ENCODE data around the gene KCNJ10. TPM values are rescaled to one million over a fixed set of nuclear protein-coding genes. Genes with fewer than 3 reads are reported as not detected.
A peak's percentile ranks its signal among the peaks of the same experiment; 100 is the strongest.
"Not testable (repeated sequence)": the region's sequence is repeated elsewhere in the genome, so short reads cannot be mapped to it uniquely, and the experiment has no call there.

KCNJ10 gene
- total RNA-seq, 1 experiment from 2014 or later = not detected

DNA sequence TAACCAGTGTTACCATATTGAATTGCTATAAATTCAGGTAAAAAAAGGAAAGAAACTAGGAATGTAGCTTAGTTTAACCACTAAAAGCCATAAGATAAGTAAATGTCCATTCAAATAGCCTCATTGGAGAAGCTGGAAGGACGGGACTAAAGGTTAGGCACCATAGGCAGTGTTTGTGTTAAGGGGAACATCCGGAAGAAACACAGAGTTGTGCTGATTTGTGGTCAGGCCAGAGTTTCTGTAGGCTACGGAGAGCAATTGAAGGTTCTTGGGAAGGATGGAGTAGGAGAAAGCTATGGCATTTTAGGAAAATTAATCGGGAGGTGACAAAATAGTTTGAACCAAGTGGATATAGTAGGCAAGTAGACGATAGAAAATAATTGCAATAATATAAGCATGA is 1.3 kb upstream of the KCNJ10 start:
- in situ Hi-C loops (cut with HindIII; ENCODE audit: low pct_unique_long_range_greater_than_20kb, low sequenced_read_pairs) = no loop called here

GRCh38 chr1:160070243-160071163 is 543 bp upstream of the KCNJ10 start:
- in situ Hi-C loops (cut with HindIII; ENCODE audit: low pct_unique_long_range_greater_than_20kb, low sequenced_read_pairs) = no loop called here
- DNase-seq (ENCODE audit: low read depth) = peak; percentile 55

More for the DNA sequence above, 1.3 kb upstream of the KCNJ10 start:
- DNase-seq (ENCODE audit: low read depth) = no peak

DNA sequence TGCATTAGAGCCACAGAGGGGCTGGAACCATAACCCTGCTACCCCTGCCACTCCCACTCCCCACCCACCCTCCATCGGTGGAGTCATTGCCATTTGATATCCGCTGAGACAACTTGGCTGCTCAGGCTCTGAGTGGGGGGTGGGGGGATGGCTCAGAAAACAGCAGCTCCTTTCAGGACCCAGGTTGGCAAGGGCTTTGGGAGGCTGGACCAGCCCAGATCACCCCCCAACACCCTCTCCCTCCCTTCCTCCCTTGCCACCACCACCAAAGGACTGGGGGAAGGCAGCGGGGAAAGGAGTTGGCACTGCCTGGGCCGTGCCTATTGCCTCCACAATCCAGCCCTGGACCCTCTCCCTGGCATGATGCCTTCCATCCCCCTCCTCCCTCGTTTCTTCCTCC is 1.7 kb downstream of the KCNJ10 start:
- in situ Hi-C loops (cut with HindIII; ENCODE audit: low pct_unique_long_range_greater_than_20kb, low sequenced_read_pairs) = no loop called here
- no peak for DNase-seq (ENCODE audit: low read depth)

- DNase-seq (ENCODE audit: low read depth) = no peak
- in situ Hi-C loops (cut with HindIII; ENCODE audit: low pct_unique_long_range_greater_than_20kb, low sequenced_read_pairs) = no loop called here
Observed at GRCh38 chr1:160066829-160067745, 2.9 kb downstream of the KCNJ10 start.

DNA sequence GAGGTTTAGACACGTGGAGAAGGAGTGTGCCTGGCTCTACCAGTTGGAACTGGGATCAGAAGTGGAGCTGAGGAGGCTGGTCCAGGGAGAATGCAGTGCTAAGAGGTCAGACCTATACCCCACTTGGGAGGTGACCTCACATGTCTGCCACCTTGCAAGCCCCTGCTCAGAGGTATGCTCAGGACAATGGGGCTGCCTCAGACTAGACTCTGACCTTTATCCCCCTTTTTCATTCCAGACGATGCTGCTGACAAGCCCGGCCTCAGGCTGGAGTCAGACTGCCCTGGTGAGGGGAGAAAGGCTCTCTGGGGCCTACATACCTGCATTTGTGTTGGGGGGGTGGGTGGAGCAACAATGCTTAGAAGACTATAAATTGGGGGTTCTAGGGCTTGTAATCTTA is 5.2 kb downstream of the KCNJ10 start:
- DNase-seq (ENCODE audit: low read depth) = no peak
- in situ Hi-C loops (cut with HindIII; ENCODE audit: low pct_unique_long_range_greater_than_20kb, low sequenced_read_pairs) = no loop called here

DNA sequence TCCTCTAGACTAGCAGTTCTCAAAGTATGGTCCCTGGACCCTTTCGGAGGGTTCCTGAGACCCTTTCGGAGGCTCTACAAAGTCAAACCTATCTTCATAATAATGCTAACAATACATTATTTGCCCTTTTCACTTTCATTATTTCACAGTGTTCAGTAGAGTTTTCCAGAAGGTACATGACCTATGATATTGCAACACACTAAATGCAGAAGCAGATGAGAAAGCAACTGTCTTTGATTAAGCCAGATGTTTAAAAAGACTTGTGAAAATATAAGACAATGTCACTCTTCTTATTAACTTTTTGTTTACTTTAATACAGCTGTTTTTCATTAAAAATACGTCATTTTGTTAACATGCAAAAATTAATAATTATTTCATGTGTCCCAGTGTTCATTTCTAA is 5.8 kb downstream of the KCNJ10 start:
- in situ Hi-C loops (cut with HindIII; ENCODE audit: low pct_unique_long_range_greater_than_20kb, low sequenced_read_pairs) = no loop called here
- no peak for DNase-seq (ENCODE audit: low read depth)

DNA sequence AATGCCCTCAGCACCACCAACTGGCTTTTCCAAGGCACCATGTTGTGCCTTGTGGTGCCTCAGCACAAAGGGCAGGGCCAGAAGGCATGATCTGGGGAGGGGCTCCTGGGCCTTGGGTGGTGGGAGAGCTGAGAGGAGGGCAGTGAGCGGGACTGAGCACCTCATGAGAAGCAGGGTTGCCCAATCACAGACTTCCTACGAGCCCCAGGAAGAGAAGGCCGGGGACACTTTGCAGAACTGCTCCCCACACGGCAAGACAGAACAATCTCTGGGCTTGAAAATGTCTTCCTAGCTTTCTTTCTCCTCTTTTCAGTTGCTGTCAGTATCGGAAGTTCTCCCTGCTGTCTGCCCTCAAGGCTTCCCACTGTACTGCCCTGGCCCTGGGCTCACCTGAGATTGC is 6.8 kb downstream of the KCNJ10 start:
- in situ Hi-C loops (cut with HindIII; ENCODE audit: low pct_unique_long_range_greater_than_20kb, low sequenced_read_pairs) = no loop called here
- DNase-seq (ENCODE audit: low read depth) = no peak

GRCh38 chr1:160062230-160062532 is 7.8 kb downstream of the KCNJ10 start:
- no peak for DNase-seq (ENCODE audit: low read depth)
- in situ Hi-C loops (cut with HindIII; ENCODE audit: low pct_unique_long_range_greater_than_20kb, low sequenced_read_pairs) = no loop called here

DNA sequence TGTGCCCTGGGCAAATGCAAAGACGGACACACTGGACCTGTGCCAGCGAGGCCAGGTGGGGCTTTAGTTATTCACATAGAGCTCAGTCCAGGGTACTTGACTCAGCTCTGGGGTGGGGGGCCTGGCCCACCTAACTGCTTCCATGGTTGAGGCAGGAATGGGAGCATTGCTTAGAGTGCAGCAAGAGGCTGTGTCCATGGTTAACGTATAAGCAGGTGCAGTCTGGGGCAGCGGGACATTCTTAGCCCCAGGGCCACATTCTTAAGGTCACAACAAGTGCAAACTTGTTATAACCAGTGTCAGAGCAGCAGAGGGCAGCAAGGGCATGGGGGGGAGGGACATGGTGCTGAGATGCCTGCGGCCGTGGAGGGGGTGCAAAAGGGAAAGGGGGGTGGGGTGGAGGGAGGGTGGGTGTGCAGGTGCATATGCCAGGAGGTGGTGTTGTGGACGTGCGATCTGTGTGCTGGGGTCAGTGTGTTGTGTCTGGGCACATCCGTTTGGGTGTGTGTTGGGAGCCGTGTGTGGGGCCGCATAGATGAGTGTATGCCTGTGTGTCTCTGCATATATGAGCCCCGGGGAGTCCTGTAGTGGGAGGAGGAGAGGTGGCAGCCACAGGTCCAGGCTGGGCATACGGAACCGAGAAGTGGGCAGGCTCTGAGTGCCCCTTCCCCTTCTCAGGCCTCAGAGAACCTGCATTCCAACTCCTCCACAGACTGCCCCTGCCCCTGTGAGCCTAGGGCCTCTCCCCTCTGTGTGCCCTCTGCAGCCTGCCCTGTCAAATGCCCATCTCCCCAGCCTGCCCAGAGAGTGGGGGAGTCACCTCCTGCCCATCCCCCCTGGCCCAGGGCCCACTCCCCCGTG is 8.4 kb downstream of the KCNJ10 start:
- DNase-seq (ENCODE audit: low read depth) = no peak
- in situ Hi-C loops (cut with HindIII; ENCODE audit: low pct_unique_long_range_greater_than_20kb, low sequenced_read_pairs) = no loop called here

DNA sequence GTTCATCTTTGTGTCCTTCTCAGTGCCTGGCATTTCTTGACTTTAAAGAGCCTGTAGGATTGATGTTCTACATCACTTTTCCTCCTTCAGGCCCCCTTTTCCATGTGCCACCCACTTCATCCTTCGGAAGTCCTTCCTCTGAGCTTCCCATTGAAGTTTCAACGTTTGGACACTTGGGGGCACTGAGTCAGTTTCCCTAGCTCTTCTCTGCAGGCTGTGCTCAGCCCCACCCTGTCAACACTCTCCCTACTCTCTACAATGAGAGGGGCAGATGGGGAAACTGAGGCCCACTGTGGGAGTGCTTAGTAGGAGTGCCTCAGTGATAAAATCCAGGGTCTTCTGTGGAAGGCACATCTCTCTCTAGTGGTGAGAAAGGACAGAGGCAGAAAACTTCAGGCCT is 11.9 kb downstream of the KCNJ10 start:
- in situ Hi-C loops (cut with HindIII; ENCODE audit: low pct_unique_long_range_greater_than_20kb, low sequenced_read_pairs) = no loop called here
- DNase-seq (ENCODE audit: low read depth) = no peak

- in situ Hi-C loops (cut with HindIII; ENCODE audit: low pct_unique_long_range_greater_than_20kb, low sequenced_read_pairs) = no loop called here
- DNase-seq (ENCODE audit: low read depth) = no peak
Observed at GRCh38 chr1:160056648-160057169, 13.3 kb downstream of the KCNJ10 start.

DNA sequence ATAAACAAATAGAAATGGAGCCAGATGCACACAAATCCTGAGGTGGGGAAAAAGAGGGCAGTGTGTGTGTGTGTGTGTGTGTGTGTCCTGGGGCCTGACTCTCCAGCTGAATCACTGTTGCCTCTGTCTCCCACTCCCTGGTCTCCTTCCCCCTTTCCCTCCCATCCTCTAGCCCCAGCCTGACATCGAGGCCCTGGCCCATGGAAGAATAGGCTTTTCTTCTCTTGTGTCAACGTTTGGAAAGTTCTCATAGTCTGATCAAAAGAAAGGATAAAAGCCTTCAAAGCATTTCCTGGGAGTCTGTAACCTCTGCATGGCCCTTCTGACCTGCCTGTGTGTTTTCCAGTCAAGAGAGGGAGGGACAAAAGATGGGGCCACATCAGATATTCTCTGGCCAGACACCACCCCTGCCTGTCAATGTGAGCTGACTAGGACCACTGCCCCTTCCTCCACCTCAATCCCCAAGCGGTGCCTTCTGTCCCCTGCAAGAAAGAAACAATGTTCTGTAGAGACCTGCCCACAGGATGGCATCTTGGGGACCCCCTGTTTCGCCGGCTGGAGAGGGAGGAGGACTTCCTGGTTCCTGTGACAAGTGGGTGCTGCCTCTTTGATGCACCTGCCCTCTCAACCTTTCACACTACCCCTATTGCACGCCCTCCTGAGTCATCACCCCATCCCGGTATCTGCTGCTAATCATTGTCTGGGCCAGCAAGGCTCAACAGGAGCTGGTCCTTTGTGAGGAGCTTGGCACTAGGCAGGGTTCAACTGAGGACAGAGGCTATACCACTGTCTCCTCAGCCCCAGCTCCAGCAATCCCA is 16.2 kb downstream of the KCNJ10 start:
- in situ Hi-C loops (cut with HindIII; ENCODE audit: low pct_unique_long_range_greater_than_20kb, low sequenced_read_pairs) = no loop called here
- DNase-seq (ENCODE audit: low read depth) = no peak

DNA sequence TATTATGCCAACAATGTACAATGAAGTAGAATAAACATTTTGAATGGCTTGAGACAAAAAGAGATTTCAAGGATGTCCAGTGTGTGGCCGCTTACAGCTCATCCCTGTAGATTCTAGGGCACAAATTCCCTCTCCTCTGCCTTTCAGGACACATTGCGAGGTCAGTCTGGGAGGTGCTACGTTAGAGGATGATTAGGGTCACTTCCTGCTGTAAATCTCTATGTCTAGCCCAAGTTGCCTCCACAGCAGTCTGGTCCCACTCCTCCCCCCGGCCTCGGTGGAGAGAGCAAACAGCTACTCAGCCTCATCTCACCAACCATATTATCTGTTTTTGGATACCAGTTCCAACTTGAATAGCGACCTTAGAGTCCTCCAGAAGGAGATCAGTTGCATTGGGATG is 17.0 kb downstream of the KCNJ10 start:
- in situ Hi-C loops (cut with HindIII; ENCODE audit: low pct_unique_long_range_greater_than_20kb, low sequenced_read_pairs) = no loop called here

GRCh38 chr1:160050619-160051018 is 19.3 kb downstream of the KCNJ10 start:
- in situ Hi-C loops (cut with HindIII; ENCODE audit: low pct_unique_long_range_greater_than_20kb, low sequenced_read_pairs) = no loop called here
- DNase-seq (ENCODE audit: low read depth) = no peak

More for the DNA sequence above, 17.0 kb downstream of the KCNJ10 start:
- no peak for DNase-seq (ENCODE audit: low read depth)

DNA sequence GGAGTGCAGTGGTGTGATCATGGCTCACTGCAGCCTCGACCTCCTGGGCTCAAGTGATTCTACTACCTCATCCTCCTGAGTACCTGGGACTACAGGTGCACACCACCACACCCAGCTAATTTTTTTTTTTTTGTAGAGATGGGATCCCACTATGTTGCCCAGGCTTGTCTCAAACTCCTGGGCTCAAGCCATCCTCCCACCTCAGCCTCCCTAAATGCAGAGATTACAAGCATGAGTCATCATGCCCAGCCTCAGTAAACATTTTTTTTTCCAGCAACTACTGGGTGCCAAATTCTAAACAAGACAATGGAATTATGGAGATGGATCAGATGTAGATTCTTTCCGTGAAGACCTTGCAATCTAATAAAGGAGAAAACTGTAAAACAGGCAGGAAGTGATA is 19.8 kb downstream of the KCNJ10 start:
- DNase-seq (ENCODE audit: low read depth); in situ Hi-C loops (cut with HindIII; ENCODE audit: low pct_unique_long_range_greater_than_20kb, low sequenced_read_pairs): not testable (repeated sequence)

DNA sequence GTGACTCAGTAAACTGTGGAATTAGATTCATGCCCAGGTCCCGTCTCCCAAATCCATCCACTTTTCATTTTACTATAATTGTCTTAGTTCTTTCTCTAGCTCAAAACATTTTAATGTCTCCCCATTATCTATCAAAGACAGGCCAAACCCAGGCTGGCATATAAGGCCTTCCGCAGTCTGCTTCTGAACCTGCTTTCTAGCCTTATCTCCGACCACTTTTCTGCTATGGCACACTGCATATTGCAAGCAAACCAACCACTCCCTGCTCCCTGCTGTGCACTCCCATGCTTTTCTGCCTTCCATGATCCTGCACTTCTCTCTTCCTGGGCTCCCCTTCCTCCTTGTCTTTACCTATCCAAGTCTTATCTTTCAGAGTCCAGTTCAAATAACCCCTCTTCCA is 20.9 kb downstream of the KCNJ10 start:
- DNase-seq (ENCODE audit: low read depth) = no peak
- in situ Hi-C loops (cut with HindIII; ENCODE audit: low pct_unique_long_range_greater_than_20kb, low sequenced_read_pairs) = no loop called here

DNA sequence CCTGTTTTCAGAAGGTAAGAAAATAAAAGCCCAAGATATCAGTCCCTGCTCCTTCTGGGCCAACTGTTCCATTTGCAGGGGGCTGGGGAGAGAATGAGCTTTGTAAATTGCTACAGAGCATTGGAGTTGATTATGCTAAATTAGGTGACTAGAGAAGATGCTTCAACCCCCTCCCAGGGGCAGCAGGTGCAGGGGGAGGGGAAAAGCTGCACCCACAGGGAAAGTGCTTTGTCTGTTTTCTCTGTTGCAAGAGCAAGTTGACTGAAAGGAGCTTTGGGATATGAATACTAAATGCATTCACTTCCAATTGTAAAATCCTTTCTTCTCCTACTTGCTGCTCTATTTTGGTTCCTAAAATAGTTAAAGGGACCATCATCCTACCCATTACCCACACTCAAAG is 21.6 kb downstream of the KCNJ10 start:
- in situ Hi-C loops (cut with HindIII; ENCODE audit: low pct_unique_long_range_greater_than_20kb, low sequenced_read_pairs) = no loop called here
- DNase-seq (ENCODE audit: low read depth) = no peak
